GM18858 (cell line): ENCODE data around the gene P2RY12.
"Not testable (repeated sequence)": the region's sequence is repeated elsewhere in the genome, so short reads cannot be mapped to it uniquely, and the experiment has no call there.

Source experiments
- ATAC-seq: cut with Tn5 transposase; IDR thresholded peaks from one replicate; pipeline ENCODE4 v1.9.1; 2021; ENCODE audit not compliant: unreplicated experiment

P2RY12 gene

DNA sequence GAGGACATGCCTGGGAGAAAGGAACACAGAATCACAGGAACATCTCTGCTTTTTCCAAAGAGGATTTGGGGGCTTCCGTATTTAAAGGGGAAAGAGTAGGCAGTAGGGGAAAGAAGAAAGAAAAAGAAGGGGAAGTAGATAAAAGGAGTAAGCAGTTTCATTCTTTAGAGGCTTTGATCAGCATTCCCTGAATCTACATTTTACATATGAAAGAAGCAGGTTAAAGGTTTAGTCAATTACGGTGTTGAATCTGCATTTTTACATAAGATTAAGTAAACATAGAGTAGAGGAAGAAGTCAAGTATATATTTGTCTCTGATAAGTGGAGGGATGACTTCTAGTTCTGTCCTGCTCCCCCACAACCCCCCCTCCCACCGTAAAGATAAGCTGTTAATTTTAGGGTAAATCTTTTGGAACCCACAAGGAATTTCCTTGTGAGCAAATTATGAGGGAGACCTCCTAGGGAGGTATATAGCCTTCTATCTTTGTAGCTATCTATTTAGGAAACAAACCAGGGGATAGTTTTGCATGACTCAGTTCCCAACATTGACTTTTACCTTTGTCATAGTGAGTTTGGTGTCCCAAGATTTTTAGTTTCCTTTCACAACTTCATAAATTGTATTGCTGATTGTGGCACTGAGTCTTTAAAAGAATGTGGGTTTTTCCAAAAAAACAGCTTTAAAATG lies 8.7 kb upstream of the P2RY12 start:
- no peak for ATAC-seq

DNA sequence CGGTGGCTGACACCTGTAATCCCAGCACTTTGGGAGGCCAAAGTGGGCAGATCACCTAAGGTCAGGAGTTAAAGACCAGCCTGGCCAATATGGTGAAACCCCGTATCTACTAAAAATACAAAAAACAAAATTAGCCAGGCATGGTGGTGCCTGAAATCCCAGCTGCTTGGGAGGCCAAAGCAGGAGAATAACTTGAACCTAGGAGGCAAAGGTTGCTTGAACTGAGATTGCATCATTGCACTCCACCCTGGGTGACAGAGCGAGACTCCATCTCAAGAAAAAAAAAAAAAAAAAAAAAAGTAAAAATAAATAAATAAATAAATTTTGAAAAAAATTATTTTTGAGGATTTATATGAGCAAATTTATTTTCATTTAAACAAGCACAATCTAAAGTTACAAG lies 7.6 kb upstream of the P2RY12 start:
- ATAC-seq, result not testable (repeated sequence)

DNA sequence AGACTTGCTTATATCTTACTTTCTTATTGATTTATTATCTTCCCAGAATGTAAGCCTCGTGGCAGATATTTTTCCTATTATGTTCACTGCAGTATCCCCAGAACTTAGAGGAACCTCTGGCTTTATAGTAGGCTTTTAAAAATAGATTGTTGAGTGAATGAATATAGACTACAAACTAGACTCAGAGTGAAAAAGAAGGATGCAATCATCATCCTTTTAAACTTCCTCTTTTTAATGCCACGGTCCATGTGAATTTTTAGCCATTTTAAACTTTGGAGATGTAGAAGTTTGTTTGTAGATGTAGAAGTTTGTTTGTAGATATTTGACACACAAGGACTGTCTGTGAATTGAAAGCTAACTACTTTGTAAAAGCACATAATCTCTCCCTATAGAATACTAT lies 7.2 kb upstream of the P2RY12 start:
- ATAC-seq, result no peak

DNA sequence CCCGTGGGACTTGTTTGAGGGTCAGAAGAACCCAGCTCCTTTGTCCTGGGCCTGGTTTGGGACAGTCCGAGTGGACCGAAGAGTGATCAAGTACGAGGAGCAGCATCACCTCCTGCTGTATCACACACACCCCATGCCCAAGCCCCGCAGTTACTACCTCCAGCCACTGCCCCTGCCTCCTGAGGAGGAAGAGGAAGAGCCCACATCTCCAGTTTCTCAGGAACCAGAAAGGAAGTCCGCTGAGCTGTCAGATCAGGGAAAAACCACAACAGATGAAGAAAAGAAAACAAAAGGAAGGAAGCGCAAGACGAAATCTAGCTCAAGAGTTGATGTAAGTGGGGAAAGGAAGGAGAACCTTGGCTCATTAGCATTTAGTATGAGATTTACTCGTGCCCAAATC lies 3.3 kb upstream of the P2RY12 start:
- ATAC-seq, result no peak

DNA sequence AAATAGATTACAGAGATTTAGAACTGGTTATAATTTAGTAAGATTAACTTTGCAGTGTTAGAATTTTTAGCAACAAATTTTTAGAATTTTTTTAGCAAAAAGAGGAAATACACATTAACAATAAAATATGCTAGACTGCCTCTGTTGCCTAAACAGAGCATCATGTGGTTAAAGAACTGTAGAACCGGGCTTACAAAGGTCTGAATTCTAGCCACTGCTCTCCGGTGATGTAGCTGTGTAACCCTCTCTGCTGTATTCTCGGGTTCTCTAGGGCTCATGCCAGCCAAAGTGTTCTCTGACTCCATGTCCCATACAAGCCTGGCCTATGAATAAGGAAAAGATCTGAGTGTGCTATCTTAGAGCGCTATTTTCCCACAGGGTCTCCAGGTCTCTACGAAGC lies 2.9 kb upstream of the P2RY12 start:
- ATAC-seq, result no peak

DNA sequence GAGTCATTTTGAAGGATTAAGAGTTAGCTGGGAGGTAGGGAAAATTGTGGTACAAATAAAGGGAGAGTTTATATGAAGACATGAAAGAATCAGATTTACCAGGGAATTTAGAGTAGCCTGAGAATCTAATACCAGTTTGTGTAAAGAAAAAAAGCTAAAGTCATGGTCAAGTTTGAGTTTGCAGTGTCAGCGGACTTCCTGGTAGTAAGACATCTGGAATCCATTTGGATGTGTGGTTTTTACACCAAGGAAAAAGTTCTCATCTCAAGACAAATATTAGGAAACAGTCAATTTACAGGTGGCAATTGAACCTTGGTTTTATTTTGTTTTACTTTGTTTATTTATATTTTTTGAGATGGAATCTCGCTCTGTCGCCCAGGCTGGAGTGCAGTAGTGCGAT lies 1.5 kb upstream of the P2RY12 start:
- no peak for ATAC-seq

DNA sequence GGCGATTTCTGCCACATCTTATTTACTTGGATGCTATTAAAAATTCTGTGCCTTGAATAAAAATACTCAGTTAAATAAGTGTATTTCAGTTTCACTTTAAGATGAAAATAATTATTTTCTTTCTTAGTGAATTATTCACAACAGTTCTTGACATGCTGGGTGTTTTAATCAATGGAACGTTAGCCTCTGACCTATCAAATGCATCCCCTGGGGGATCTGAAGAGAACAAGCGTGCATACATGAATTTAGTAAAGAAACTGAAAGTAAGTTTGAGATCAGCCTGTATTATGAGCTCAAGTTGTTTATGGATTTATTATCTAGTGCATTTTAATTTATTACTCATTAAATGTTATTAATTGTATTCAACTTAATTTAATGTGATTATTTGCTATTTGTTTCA lies 597 bp downstream of the P2RY12 start:
- peak; percentile 37 for ATAC-seq

DNA sequence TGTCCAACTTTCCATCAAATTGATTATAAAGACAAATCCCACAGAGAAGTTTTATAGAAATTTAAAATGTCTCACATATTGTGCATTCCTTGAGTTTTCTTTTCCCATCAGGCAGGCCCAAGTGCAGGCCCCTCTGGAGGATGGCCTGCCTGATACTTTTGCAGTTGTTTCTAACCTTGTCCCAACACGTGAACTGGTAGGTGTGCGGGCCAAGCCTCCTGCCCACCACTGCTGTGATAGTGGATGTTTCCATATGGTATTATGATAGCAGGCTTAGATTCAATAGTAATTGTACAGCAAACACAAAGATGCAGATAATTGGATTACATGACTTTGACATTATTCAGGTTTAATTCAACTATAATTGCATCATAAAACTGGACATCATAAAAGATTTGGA lies 1.4 kb downstream of the P2RY12 start:
- ATAC-seq, result no peak

DNA sequence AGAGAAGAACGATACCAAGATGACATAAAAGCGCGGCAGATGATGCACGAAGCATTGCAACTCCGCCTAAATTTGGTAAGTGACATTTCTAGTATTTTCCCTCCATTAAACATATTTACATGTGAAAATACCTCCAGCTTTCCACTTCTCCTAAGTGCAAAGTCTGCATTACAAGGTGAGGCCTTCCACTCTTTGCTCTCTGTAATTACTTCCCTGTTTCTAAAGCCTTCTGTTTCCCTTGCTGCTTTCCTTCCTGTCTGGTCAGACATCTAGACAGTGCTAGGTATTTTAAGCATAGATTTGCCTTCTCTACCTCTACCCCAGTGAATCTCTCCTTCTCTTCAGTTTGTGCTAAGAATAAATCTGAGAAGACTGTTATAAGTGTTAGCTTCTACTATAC lies 1.9 kb downstream of the P2RY12 start:
- ATAC-seq, result peak; percentile 31

DNA sequence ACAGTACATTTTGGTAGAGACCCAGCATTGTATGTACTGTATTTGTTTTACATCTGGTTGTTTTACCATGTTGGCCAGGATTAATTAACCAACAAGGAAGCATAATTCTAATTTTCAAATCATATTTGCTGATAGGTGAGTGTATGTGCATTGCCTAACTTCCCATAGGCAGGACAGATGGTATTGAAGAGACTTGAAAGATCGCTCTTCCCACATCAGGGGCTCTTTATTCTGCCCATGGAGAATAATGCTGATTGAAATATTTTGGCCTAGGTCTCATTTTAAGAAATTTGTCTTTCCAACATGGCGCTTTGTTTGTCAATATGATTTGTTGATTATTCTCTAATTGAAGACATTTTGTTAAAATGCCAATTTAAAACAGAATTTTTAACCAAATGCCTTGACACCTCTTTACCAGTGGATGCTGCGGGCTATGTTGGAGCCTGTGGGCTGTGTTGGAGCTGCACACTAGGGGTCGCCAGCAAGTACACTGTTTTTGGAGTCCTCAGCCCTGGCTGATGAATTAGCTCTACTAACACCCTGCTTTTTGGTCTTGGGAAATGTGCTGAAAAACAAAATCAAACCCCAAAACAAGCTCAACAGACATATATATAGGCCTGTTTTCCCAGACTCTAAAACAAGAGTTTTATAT lies 5.3 kb downstream of the P2RY12 start:
- ATAC-seq, result no peak

DNA sequence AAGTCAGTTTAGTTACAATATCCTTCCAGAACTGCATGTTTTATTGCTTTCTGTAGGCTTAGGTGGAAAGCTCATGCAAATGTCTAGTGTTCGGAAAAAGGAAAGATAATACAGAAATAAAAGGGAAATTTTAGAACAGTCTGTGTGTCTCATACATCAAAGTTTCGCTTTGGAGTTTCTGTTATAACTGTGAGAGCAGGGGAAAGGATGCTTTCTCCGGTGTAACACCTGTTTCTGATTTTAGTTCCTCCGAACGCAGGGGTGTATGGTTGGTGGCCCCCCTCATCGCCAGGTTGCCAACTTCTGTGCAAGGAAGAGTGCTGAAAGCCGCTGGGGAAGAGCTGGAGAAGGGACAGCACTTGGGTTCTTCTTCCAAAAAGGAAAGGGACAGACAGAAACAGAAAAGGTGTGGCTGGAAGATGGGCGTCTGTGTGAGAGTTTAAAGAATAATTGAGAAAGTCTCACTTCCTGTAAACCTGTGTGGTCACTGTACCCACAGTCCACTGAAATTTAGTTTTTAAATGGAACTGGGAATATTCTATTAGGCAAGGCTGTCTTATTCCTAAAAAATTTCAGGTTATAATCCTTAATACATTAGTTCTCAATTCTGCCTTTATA lies 6.7 kb downstream of the P2RY12 start:
- peak; percentile 45 for ATAC-seq

DNA sequence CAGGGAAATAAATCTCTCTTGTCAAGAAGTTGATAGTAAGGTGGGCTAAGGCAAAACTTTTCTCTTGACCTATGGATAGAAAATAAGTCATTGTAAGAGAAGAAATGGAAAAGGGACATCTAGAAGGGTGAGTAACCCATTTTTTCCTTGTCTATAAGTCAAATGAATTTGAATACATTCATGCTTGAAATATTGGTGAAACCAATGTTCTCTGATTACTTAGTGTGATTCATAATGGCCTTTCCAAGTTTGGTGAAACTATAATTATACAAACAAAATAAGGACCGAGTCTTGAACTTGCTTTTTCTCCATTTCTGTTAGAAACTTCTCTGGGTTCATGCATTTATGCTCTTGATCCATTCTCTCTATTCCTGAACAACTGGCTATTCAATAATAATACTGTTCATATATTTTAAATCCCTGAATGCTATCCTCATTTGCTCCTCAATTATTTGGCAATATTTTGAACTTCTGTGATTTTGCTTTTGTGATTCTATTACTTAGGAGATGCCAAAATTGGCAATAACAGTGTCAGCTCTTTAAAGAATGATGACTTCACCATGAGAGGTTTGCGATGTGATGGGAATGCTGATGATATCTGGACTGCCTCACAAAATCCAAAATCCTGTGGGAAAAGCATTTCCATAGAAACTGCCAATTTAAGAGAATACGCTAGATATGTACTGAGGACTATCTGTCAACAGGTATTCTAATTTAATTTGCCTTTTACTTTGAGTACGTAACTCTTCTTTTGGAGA lies 12.3 kb downstream of the P2RY12 start:
- no peak for ATAC-seq

DNA sequence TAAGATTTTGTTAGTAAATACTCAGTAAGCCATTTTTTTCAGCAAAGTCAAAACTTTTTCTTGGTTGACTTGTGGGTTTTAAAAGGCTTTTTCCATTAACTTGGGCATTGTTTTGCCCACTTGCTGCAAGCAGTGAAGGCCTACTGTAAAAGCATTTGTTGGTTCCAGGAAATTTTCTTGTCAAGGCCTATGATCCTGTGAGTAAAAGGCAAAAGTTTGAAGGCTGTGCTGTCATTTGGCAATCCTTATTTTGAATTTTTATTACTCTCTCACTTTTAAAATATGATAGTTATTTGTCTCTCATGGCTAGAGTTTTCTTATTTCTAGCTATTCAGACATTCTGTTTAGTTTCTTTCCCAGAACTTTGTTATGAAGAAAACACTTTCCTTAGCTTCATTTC lies 13.0 kb downstream of the P2RY12 start:
- ATAC-seq, result no peak

DNA sequence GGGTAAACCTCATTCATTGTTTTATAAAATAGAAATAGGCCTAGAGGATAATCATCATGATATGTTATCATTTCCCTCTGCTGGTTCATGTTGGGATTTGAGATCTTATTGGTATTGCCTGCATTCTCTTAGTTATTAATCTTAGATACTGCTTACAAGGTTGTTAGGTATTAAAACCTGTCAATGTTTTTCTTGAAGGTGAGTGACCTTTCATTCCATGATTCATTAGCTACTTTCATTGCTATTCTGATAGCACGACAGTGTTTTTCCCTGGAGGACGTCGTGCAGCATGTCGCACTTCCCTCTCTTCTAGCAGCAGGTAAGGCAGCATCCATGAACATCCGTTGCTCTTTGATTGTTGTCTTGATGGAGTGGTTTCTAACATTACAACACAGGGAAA lies 17.1 kb downstream of the P2RY12 start:
- ATAC-seq, result no peak

DNA sequence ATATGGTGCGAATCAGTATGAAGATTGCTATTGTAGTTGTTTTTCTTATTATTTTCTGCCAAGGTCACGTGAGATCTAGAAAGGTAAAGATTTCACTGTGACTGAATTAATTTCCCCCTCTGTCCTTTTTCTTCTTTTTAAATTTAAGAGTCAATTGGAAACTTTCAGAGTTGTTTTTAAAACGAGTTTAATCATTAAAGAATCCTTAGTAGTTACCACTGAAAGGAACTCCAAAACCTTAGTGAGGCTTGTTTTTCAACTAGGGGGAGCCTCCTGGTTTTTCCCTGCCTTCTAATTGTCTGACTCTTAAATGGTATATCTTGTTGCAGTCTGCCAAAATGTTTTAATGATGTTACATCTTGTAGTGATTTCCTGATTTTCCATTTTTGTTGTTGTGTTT lies 17.6 kb downstream of the P2RY12 start:
- no peak for ATAC-seq

DNA sequence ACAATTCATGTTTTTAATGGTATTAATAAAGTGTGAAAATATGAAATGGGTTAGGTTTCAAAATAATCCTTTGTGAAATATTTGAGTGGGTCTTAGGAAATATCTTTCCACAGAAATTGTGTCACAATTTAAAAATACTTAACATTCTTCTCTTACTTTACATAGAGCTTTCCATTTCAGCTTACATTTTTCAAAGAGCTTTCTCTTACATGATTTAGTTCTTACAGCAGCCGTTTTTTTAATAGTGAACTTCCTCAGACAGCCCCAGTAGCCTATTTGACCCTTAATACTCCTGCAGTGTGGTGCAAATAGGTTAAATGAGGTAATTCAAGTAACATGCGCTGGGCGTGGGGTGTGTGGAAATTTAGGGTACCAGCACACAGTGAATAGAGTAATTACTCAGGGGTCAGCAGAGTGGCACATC lies 21.8 kb downstream of the P2RY12 start:
- ATAC-seq, result no peak

DNA sequence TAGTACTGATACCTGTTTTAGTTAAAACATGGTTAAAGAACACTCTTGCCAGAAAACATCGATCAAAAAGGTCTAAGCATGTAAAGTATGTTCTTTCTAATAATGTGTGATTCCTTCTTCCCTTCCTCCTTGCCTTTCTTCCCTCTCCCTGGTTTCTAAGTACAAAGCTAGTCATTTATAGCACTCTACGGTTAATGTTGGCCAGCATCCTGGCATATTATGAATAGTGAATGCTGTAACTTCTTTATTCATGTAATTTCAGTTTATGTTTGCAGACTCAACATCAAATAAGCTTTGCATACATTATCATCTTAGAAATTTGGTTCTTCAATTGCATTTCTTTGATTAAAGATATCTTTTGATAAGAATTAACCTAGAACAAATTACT lies 27.1 kb downstream of the P2RY12 start:
- ATAC-seq, result no peak

DNA sequence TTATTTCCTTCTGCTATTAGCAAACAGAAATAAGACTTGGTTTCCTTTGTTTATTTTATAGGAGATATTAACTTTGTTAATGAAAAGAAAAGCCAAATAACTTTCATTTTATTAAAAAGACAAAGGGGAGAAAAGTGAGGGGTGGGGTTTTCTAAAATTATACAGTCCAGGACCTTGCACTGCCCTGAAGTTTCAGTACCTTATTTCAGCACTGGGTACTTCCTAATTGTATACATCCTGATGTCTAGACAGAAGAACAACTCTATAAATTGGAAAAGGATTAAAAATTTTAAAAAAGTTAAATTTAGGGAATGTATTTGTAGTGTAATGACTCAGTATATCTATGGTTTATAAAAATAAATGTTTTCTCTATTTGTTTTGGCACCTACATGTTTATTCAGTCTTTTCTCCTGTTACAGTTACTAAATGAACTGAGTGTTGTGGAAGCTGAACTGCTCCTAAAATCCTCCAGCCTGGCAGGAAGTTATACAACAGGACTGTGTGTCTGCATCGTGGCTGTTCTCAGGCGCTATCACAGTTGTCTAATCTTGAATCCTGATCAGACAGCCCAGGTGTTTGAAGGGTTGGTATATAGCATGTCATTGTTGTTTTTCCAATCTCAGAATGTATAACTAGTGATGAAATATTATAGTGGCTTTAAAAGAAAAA lies 27.6 kb downstream of the P2RY12 start:
- ATAC-seq, result no peak

DNA sequence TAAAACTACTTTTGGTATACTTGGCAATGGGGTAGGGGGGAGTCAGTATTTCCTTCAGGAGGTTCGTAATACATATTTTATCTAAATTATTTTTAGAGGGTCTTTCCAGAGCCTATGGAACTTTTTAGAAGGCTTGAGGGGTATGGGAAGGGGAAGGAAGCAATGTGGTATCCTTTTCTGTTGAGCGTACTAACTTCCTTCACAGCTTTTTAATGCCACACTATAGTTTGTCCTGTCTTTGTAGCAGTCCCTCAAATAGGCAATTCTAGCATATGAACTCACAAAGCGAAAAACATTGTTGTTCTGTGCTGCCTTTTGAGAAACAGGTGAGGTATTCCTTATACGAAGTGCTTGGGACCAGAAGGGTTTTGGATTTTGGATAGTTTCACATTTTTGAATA lies 32.9 kb downstream of the P2RY12 start:
- ATAC-seq, result peak; percentile 15

DNA sequence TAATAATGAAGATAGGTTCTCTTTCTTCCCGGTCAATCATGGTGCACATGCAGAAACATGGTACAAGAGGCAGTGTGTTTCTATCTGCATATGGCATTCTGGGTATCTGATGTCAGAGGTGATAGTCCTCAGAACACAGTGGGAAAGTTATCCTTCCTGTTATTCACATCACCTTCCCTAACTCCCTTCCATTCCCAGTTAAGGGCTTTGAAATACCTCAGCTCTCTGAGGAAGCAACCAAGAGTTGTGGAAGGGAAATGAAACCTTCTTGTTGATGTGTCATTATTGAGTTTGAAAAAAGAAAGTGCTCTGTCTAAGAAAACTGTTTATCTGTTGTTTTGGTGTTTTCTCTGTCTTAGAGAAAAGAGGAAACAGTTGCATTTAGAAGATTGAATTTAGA lies 33.3 kb downstream of the P2RY12 start:
- ATAC-seq, result peak; percentile 88

DNA sequence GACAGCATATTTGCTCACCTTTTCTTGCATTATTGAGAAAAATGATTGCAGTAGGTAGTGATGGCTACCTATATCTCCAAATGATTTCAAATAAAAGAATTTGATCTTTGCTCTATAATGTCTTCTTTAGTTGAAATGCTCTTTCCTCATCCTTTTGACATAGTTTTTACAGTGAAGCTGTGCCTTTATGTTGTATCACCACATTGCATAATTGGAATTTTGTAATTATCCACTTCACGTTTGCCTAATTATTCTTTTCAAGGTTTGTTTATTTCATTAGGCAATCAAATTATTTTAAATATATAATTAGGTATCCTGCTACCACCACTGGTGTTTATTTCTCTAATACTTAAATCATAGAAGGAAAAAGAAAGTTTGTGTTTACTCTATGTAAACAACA lies 33.9 kb downstream of the P2RY12 start:
- no peak for ATAC-seq
